Testis (tissue), 5 donors: Measurements from ENCODE around the gene ADAM8. TPM values are rescaled to one million over a fixed set of nuclear protein-coding genes. Genes with fewer than 3 reads are reported as not detected.

Experiments
- DNase-seq: peaks from one replicate; pipeline ENCODE4 v3.0.0-alpha.2; 2019
- H3K27ac ChIP-seq, 2 donors: fragments of 200-600 bp; sonication (generic); one replicate each; pipeline ENCODE4 v1.5.1; 2019
- H3K27me3 ChIP-seq: fragments of 200-600 bp; sonication (generic); one replicate; pipeline ENCODE4 v1.5.1; 2019
- H3K36me3 ChIP-seq: fragments of 200-600 bp; sonication (generic); one replicate; pipeline ENCODE4 v1.5.1; 2017; ENCODE audit warnings: low read depth; ENCODE audit errors: missing control alignments
- H3K4me1 ChIP-seq: fragments of 200-600 bp; sonication (generic); one replicate; pipeline ENCODE4 v1.5.1; 2019
- H3K4me3 ChIP-seq, 2 donors: fragments of 200-600 bp; sonication (generic); one replicate each; pipeline ENCODE4 v1.5.1; 2017 to 2019
- H3K9me3 ChIP-seq: fragments of 200-600 bp; sonication (generic); one replicate; pipeline ENCODE4 v1.5.1; 2017
- CTCF ChIP-seq, 3 experiments: fragments of 450-650 bp in 2 of 3; fragments of 200-600 bp in 1 of 3; sonication (generic) in 1 of 3; IDR thresholded peaks; one replicate each; pipeline ENCODE4 v1.5.1; 2016 to 2019; ENCODE audit warnings: antibody characterized with exemption in 3 of 3, mild to moderate bottlenecking in 2 of 3, moderate library complexity in 1 of 3
- POLR2A ChIP-seq: fragments of 450-650 bp; IDR thresholded peaks from one replicate; pipeline ENCODE4 v1.6.1; 2017; ENCODE audit warnings: antibody characterized with exemption, mild to moderate bottlenecking, moderate library complexity
- WGBS, 2 donors: methylation state at CpG; one replicate each; pipeline ENCODE4 v1.1.5; 2018; 5-methylcytosine and 5-hydroxymethylcytosine counted together
- intact Hi-C: fragments of 100-400 bp; cut with DNase I; formaldehyde crosslinking; loops from one replicate; pipeline ENCODE4 v1.15.1; 2023; ENCODE audit warnings: low total_unique reads
- long read RNA-seq, 2 donors: transcript quantifications; one replicate each; lab custom pipeline, GENCODE V29; 2026
- polyA plus RNA-seq: library from polyadenylated mRNA; stranded (reverse); fragments of 350-450 nt; fragmentation: Illumina TruSeq; extraction: RNeasy Lipid Tissue Mini Kit (QIAGEN cat#74804); gene quantifications from one replicate; pipeline ENCODE4 v1.2.3, GENCODE V29; 2014; ENCODE audit warnings: low read depth, low replicate concordance; ENCODE audit not compliant: insufficient read depth
- total RNA-seq, 2 donors: library from RNA; depleted of rRNA; stranded (reverse); fragments of >200 nt; gene quantifications; one replicate each; pipeline ENCODE4 v1.2.3, GENCODE V29; 2016

ADAM8 gene
- 10 to 100 TPM; 12.8 to 14.6 TPM for total RNA-seq
- 3.5 TPM for polyA plus RNA-seq
- long read RNA-seq, donor 1, result 0 reads
- long read RNA-seq, donor 2, result 0 reads

DNA sequence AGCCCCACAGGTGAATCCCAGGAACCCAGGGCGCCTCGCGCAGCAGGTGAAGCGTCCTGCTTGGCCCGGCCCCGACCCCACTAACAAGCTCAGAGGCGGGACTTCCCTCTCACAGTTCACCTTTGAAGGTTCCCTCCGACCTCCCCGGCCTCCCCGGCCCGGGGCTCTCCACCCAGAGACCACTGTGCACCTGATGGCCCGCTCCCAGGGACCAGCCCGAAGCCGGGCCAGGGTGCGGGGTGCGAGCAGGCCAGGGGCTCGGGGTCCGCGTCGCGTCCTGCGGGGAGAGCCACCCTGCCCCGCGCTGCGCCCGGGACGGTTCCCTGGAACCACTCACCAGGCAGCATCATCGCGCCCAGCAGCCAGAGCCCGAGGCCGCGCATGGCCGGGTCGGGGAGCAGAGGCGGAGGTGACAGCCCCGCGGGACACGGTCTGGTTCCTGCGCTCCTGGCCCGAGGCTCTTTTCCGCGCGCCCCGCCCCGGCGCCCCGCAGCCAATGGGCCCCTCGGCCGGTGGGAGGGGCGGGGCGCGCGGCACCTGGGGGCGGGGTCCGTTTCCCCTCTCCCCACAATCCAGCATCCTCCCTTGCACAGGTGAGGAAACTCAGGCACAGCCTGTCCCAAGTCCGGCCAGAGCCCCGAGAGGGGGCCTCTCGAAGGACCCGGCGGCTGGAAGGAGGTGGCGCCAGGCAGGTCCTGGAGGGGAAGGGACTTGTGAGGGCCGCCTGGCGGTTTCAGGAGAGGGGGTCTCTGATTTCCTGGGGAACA, at the start of gene ADAM8:
TSS of gene ADAM8 (minus strand) at position 434 of the 767 bp plus-strand sequence. CDS start at position 383, 51 bp downstream.
- 15 to 17% methylated on average over 11 to 60 of the region's 63 CpGs for WGBS, 2 donors
- Histone ChIP-seq H3K4me1 (no peaks in the 10 kb centered on the region), H3K4me3 (peak within 1 kb of the TSS; percentile 21 to 31), H3K27ac (no peak within 1 kb of the TSS), H3K9me3 (no peaks in the 10 kb centered on the region), H3K36me3 (no peaks in the 10 kb centered on the region), H3K27me3 (no peaks in the 10 kb centered on the region)
- no peak for TF ChIP-seq CTCF (IDR thresholded peaks at IDR 0.05)
- TF ChIP-seq POLR2A, result no peak
- intact Hi-C loops, result no loop called here
- DNase-seq, result no peak

GRCh38 chr10:133326223-133326551, 49.5 kb upstream of the ADAM8 start:
- Histone ChIP-seq H3K9me3 (no peaks in the 10 kb centered on the region), H3K27ac (no peak overlapping the region), H3K4me3 (peak overlapping the region in 1 of 2 donors; percentile 21), H3K4me1 (peaks cover 11% of the 10 kb centered on the region), H3K27me3 (no peaks in the 10 kb centered on the region), H3K36me3 (no peaks in the 10 kb centered on the region)
- WGBS, 2 donors, result 18 to 30% methylated on average over 9 of the region's 9 CpGs
- no peak for DNase-seq
- intact Hi-C loops, result no loop called here
- no peak for TF ChIP-seq POLR2A
- TF ChIP-seq CTCF (IDR thresholded peaks at IDR 0.05), result no peak

DNA sequence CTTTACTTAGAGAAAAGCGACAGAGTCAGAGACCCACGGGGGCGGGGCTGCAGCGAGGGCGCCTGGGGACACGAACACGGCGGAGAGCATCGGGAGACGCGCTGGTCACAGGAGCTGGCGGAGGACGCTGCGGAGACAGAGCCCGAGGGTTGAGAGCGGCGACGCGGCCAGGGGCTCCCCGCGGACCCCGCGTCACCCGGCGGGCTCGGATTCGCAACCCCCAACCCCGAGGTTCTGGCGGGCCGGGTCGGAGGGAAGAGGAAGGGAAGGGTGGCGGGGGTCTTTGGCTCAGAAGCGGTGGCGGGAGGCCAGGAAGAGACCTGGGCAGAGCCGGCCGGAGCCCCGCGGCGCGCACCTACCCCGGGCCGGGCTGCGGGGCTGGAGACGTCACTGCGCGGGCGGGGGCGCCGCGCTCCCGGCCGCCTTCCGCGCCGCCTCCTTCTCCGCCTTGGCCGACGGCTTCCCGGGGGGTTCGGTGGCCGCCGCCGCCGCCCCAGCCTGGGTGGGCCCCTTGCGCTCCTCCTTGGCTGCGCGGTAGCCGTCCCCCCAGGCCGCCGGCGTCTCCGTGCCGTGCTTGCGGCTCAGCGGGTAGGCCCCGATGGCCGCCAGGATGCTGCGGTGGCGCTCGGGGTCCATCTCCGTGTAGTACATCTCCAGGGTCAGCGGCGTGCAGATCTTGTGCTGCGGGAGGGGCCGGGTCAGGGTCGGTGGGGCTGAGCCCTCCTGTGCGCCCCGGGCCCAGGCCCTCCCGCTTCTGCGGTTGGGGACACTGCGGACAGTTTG, 49.0 kb upstream of the ADAM8 start:
- Histone ChIP-seq H3K27me3 (no peaks in the 10 kb centered on the region), H3K4me3 (peak overlapping the region; percentile 21 to 40), H3K4me1 (peaks cover 11% of the 10 kb centered on the region), H3K36me3 (no peaks in the 10 kb centered on the region), H3K27ac (no peak overlapping the region), H3K9me3 (no peaks in the 10 kb centered on the region)
- 1 to 2% methylated on average over 44 to 53 of the region's 91 CpGs for WGBS, 2 donors
- intact Hi-C loops, result no loop called here
- no peak for DNase-seq
- TF ChIP-seq CTCF (IDR thresholded peaks at IDR 0.05), result no peak
- TF ChIP-seq POLR2A, result no peak

DNA sequence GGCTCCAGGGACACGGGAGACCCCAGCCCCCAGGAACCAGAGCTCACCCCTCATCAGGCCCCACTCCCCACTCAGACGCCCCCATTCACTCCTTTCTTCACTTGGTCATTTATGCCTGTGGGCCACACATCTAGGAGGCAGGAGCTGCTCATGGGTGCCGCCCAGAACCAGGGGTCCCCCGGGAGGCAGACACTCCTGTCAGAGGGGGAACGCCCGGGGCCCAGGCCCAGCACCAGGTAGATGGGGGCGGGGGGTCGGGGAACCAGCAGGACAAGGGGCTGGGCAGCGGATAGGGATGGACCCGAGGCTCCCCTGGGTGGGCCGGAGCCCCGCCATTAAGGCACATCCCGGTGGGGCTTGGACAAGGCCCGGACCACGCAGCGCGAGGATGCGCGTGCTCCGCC, 48.2 kb upstream of the ADAM8 start:
- Histone ChIP-seq H3K27me3 (no peaks in the 10 kb centered on the region), H3K36me3 (no peaks in the 10 kb centered on the region), H3K9me3 (no peaks in the 10 kb centered on the region), H3K4me1 (peaks cover 10% of the 10 kb centered on the region), H3K27ac (no peak overlapping the region), H3K4me3 (peak overlapping the region in 1 of 2 donors; percentile 40)
- no peak for TF ChIP-seq POLR2A
- TF ChIP-seq CTCF (IDR thresholded peaks at IDR 0.05), result no peak
- no peak for DNase-seq
- 7 to 8% methylated on average over 17 to 20 of the region's 20 CpGs for WGBS, 2 donors
- intact Hi-C loops, result no loop called here
